WTC11 (cell line): ENCODE data around the gene ZFPM1. TPM values are rescaled to one million over a fixed set of nuclear protein-coding genes. Genes with fewer than 3 reads are reported as not detected.

ENCODE experiments used
- ATAC-seq: fragments of 200-7000 bp; cut with Tn5 transposase; 2 replicates; pipeline ENCODE4 v1.10.0; 2021; ENCODE audit warnings: mild to moderate bottlenecking, moderate library complexity
- CTCF ChIA-PET: fragments of 300-600 bp; sonication (Branson Sonifier 250); formaldehyde crosslinking; loops from one replicate; lab custom pipeline; 2021; ENCODE audit warnings: antibody characterized with exemption; lab: Charles Lee
- POLR2A ChIA-PET: fragments of 350-600 bp; sonication (Branson Sonifier 250); formaldehyde crosslinking; loops from one replicate; lab custom pipeline; 2021; ENCODE audit warnings: antibody characterized with exemption; lab: Charles Lee
- DNase-seq: peaks from one replicate; pipeline ENCODE4 v3.0.0; 2021; ENCODE audit warnings: low spot score
- H3K27ac Mint-ChIP-seq: 2 replicates; pipeline ENCODE4 v1.8.0; 2021; ENCODE audit warnings: mixed read lengths
- H3K27me3 Mint-ChIP-seq: 2 replicates; pipeline ENCODE4 v1.8.0; 2021; ENCODE audit warnings: low read depth, mild to moderate bottlenecking, moderate library complexity, mixed read lengths
- H3K36me3 Mint-ChIP-seq: 2 replicates; pipeline ENCODE4 v1.8.0; 2021; ENCODE audit warnings: mixed read lengths
- H3K4me1 Mint-ChIP-seq: 2 replicates; pipeline ENCODE4 v1.8.0; 2022; ENCODE audit warnings: mixed read lengths
- H3K4me3 Mint-ChIP-seq: 2 replicates; pipeline ENCODE4 v1.8.0; 2021; ENCODE audit warnings: mild to moderate bottlenecking, moderate library complexity, mixed read lengths
- H3K9me3 Mint-ChIP-seq: 2 replicates; pipeline ENCODE4 v1.8.0; 2021; ENCODE audit warnings: mixed read lengths
- CREB1 ChIP-seq: sonication (generic); formaldehyde crosslinking; IDR thresholded peaks from 2 replicates; pipeline ENCODE4 v1.8.0; 2023; ENCODE audit warnings: mild to moderate bottlenecking, missing genetic modification reagents
- FOXJ3 ChIP-seq: sonication (generic); formaldehyde crosslinking; IDR thresholded peaks from 2 replicates; pipeline ENCODE4 v1.9.0; 2021; ENCODE audit warnings: missing genetic modification reagents, mild to moderate bottlenecking, borderline replicate concordance
- IRF2 ChIP-seq: sonication (generic); formaldehyde crosslinking; IDR thresholded peaks from 2 replicates; pipeline ENCODE4 v1.8.0; 2022; ENCODE audit warnings: low read depth, missing genetic modification reagents, borderline replicate concordance
- NR2C2 ChIP-seq: sonication (generic); formaldehyde crosslinking; IDR thresholded peaks from 2 replicates; pipeline ENCODE4 v1.8.0; 2022; ENCODE audit warnings: mild to moderate bottlenecking, missing genetic modification reagents
- NR3C1 ChIP-seq: sonication (generic); formaldehyde crosslinking; conservative IDR thresholded peaks from 2 replicates; pipeline ENCODE4 v1.8.1; 2023; ENCODE audit warnings: low read depth, mild to moderate bottlenecking, missing genetic modification reagents
- RELA ChIP-seq: sonication (generic); formaldehyde crosslinking; IDR thresholded peaks from 2 replicates; pipeline ENCODE4 v1.8.1; 2022; ENCODE audit warnings: missing genetic modification reagents, mild to moderate bottlenecking, borderline replicate concordance
- SMAD3 ChIP-seq: sonication (generic); formaldehyde crosslinking; IDR thresholded peaks from 2 replicates; pipeline ENCODE4 v1.8.0; 2022; ENCODE audit warnings: missing genetic modification reagents, mild to moderate bottlenecking, borderline replicate concordance
- ZNF219 ChIP-seq: sonication (generic); formaldehyde crosslinking; IDR thresholded peaks from 2 replicates; pipeline ENCODE4 v1.8.0; 2023; ENCODE audit warnings: missing genetic modification reagents, mild to moderate bottlenecking, borderline replicate concordance
- ZNF263 ChIP-seq: sonication (generic); formaldehyde crosslinking; IDR thresholded peaks from 2 replicates; pipeline ENCODE4 v1.8.1; 2022; ENCODE audit warnings: low read depth, mild to moderate bottlenecking, moderate library complexity, missing genetic modification reagents
- ZNF396 ChIP-seq: fragments of 250-450 bp; sonication (Bioruptor Pico); IDR thresholded peaks from 2 replicates; pipeline ENCODE4 v1.8.0; 2021; ENCODE audit warnings: mild to moderate bottlenecking, moderate library complexity, borderline replicate concordance
- total RNA-seq: library from RNA; stranded (reverse); gene quantifications from 3 replicates; pipeline ENCODE4 v1.2.3, GENCODE V29; 2021
- TF ChIP-seq, protein P1 (sequence below): sonication (generic); formaldehyde crosslinking; IDR thresholded peaks from 2 replicates; pipeline ENCODE4 v1.8.1; 2023; ENCODE audit warnings: mild to moderate bottlenecking, missing genetic modification reagents, moderate library complexity
- TF ChIP-seq, protein P2 (sequence below): sonication (generic); formaldehyde crosslinking; IDR thresholded peaks from 2 replicates; pipeline ENCODE4 v1.8.1; 2023; ENCODE audit warnings: mild to moderate bottlenecking, moderate library complexity, missing genetic modification reagents
- TF ChIP-seq, protein P3 (sequence below): sonication (generic); formaldehyde crosslinking; IDR thresholded peaks from 2 replicates; pipeline ENCODE4 v1.8.1; 2022; ENCODE audit warnings: mild to moderate bottlenecking, missing genetic modification reagents, moderate library complexity, borderline replicate concordance
- TF ChIP-seq, protein P4 (sequence below): sonication (generic); formaldehyde crosslinking; IDR thresholded peaks from 2 replicates; pipeline ENCODE4 v1.8.0; 2022; ENCODE audit warnings: missing genetic modification reagents
- TF ChIP-seq, protein P5 (sequence below): sonication (generic); formaldehyde crosslinking; IDR thresholded peaks from 2 replicates; pipeline ENCODE4 v1.8.0; 2022; ENCODE audit warnings: mild to moderate bottlenecking, missing genetic modification reagents

ZFPM1 gene
- total RNA-seq, 1 experiment from 2014 or later, result 9.3 TPM

DNA sequence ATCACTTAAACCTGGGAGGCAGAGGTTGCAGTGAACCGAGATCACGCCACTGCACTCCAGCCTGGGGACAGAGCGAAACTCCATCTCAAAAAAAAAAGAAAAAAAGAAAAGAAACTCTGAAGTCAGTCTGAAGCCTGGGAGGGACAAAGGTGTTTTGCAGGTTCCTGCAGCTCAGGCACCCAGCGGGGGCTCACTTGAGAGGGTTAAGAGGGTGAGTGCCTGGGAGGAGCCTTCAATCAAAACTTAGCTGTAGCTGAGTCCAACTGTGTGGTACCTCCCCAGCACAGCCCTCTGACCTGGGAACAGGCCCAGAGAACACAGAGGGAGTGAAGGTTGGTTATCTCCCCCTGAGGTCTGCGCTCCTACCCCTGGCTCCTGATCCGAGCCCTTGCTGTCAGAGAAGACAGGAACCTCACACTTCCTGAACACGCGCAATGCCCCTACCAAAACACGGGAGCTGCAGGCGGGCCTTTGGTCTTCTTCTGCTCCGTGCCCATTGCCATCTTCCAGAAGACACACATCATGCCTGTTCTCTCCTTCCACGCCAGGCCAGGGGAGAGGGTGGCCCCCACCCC is 96.7 kb downstream of the ZFPM1 start (continued):
- TF ChIP-seq, protein P1, sequence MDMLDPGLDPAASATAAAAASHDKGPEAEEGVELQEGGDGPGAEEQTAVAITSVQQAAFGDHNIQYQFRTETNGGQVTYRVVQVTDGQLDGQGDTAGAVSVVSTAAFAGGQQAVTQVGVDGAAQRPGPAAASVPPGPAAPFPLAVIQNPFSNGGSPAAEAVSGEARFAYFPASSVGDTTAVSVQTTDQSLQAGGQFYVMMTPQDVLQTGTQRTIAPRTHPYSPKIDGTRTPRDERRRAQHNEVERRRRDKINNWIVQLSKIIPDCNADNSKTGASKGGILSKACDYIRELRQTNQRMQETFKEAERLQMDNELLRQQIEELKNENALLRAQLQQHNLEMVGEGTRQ (CRISPR knock-in tag), result no peak
- TF ChIP-seq RELA (CRISPR knock-in tag) (no peak), ZNF263 (CRISPR knock-in tag) (no peak), SMAD3 (CRISPR knock-in tag) (no peak)
- TF ChIP-seq, protein P2, sequence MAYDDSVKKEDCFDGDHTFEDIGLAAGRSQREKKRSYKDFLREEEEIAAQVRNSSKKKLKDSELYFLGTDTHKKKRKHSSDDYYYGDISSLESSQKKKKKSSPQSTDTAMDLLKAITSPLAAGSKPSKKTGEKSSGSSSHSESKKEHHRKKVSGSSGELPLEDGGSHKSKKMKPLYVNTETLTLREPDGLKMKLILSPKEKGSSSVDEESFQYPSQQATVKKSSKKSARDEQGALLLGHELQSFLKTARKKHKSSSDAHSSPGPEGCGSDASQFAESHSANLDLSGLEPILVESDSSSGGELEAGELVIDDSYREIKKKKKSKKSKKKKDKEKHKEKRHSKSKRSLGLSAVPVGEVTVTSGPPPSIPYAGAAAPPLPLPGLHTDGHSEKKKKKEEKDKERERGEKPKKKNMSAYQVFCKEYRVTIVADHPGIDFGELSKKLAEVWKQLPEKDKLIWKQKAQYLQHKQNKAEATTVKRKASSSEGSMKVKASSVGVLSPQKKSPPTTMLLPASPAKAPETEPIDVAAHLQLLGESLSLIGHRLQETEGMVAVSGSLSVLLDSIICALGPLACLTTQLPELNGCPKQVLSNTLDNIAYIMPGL (CRISPR knock-in tag), result no peak
- TF ChIP-seq, protein P3, sequence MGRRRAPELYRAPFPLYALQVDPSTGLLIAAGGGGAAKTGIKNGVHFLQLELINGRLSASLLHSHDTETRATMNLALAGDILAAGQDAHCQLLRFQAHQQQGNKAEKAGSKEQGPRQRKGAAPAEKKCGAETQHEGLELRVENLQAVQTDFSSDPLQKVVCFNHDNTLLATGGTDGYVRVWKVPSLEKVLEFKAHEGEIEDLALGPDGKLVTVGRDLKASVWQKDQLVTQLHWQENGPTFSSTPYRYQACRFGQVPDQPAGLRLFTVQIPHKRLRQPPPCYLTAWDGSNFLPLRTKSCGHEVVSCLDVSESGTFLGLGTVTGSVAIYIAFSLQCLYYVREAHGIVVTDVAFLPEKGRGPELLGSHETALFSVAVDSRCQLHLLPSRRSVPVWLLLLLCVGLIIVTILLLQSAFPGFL (CRISPR knock-in tag), result no peak

DNA sequence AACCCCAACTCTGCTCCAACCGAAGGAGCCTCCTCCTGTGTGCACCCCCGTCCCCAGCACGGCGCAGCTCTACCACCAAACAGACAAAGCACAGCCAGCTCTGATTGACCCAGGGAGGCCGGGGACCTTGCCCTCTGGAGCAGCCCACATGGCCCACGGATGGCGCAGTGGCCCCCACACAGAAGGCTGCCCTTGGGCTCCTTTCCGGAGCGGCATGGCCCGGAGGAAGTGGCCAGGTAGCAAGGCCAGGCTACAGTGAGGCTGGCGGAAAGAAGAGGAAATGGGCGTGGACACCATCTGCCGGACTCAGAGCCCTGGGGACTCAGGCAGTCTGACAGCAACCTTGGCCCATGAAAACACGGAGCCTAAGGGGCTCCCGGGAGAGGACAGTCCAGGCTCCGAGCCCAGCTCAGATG is 97.2 kb downstream of the ZFPM1 start:
- ATAC-seq (no peak), DNase-seq (no peak)
- H3K36me3 Mint-ChIP-seq, result no peaks in the 10 kb centered on the region
- H3K9me3 Mint-ChIP-seq, result no peaks in the 10 kb centered on the region
- CTCF ChIA-PET, result interaction anchor here (0.6 to 1.3 kb wide), 2 partner anchors 9 to 113 kb away, joined by 4 to 6 read pairs; no protein-coding TSS in a partner anchor
- H3K4me3 Mint-ChIP-seq, result no peak overlapping the region
- peaks cover 45% of the 10 kb centered on the region for H3K27me3 Mint-ChIP-seq
- TF ChIP-seq ZNF396 (CRISPR knock-in tag) (no peak), FOXJ3 (CRISPR knock-in tag) (no peak), ZNF219 (CRISPR knock-in tag) (no peak), CREB1 (CRISPR knock-in tag) (no peak)
- TF ChIP-seq, protein P4, sequence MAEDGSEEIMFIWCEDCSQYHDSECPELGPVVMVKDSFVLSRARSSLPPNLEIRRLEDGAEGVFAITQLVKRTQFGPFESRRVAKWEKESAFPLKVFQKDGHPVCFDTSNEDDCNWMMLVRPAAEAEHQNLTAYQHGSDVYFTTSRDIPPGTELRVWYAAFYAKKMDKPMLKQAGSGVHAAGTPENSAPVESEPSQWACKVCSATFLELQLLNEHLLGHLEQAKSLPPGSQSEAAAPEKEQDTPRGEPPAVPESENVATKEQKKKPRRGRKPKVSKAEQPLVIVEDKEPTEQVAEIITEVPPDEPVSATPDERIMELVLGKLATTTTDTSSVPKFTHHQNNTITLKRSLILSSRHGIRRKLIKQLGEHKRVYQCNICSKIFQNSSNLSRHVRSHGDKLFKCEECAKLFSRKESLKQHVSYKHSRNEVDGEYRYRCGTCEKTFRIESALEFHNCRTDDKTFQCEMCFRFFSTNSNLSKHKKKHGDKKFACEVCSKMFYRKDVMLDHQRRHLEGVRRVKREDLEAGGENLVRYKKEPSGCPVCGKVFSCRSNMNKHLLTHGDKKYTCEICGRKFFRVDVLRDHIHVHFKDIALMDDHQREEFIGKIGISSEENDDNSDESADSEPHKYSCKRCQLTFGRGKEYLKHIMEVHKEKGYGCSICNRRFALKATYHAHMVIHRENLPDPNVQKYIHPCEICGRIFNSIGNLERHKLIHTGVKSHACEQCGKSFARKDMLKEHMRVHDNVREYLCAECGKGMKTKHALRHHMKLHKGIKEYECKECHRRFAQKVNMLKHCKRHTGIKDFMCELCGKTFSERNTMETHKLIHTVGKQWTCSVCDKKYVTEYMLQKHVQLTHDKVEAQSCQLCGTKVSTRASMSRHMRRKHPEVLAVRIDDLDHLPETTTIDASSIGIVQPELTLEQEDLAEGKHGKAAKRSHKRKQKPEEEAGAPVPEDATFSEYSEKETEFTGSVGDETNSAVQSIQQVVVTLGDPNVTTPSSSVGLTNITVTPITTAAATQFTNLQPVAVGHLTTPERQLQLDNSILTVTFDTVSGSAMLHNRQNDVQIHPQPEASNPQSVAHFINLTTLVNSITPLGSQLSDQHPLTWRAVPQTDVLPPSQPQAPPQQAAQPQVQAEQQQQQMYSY (CRISPR knock-in tag), result 0 out of 2 replicates have a peak, but pooled peaks have one; percentile 17
- peaks cover 3% of the 10 kb centered on the region; the same call in 1 of the 2 replicates for H3K4me1 Mint-ChIP-seq
- no peak overlapping the region for H3K27ac Mint-ChIP-seq
- POLR2A ChIA-PET, result no interaction called here

DNA sequence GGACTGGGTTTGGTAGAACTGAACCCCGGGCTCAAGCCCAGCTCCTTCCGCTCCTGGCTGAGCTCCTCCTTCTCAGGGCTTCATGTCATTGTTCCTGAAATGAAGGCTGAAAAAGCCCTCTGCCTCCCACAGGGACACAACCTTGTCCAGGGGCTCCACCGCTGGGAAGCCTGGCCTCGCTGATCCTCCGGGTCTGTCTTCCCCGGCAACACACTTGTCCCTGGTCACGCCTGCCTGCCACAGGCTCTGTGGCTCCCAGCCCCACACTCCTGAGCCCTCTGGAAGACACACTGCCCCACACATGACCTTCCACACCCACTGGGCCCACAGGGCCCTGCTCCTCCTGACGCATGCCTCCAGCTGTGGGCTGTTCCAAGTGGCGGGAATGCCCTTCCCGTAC is 99.1 kb downstream of the ZFPM1 start:
- no peak for ATAC-seq
- POLR2A ChIA-PET, result no interaction called here

More for the DNA sequence above, 99.1 kb downstream of the ZFPM1 start:
- Mint-ChIP-seq H3K4me1 (peaks cover 3% of the 10 kb centered on the region; the same call in 1 of the 2 replicates), H3K4me3 (no peak overlapping the region), H3K27me3 (peaks cover 32% of the 10 kb centered on the region), H3K36me3 (no peaks in the 10 kb centered on the region), H3K27ac (no peak overlapping the region), H3K9me3 (peaks cover 5% of the 10 kb centered on the region)
- no peak for DNase-seq
- CTCF ChIA-PET, result no interaction called here
- no peak for TF ChIP-seq NR2C2
- TF ChIP-seq, protein P5, sequence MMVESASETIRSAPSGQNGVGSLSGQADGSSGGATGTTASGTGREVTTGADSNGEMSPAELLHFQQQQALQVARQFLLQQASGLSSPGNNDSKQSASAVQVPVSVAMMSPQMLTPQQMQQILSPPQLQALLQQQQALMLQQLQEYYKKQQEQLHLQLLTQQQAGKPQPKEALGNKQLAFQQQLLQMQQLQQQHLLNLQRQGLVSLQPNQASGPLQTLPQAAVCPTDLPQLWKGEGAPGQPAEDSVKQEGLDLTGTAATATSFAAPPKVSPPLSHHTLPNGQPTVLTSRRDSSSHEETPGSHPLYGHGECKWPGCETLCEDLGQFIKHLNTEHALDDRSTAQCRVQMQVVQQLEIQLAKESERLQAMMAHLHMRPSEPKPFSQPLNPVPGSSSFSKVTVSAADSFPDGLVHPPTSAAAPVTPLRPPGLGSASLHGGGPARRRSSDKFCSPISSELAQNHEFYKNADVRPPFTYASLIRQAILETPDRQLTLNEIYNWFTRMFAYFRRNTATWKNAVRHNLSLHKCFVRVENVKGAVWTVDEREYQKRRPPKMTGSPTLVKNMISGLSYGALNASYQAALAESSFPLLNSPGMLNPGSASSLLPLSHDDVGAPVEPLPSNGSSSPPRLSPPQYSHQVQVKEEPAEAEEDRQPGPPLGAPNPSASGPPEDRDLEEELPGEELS, result no peak
- TF ChIP-seq IRF2, result no peak
- TF ChIP-seq NR3C1 (CRISPR knock-in tag), result no peak
- TF ChIP-seq, all 79 proteins: peak for 0
